D341Med (cell line): ENCODE results near the gene TMEM132D.
"Not testable (repeated sequence)": the region's sequence is repeated elsewhere in the genome, so short reads cannot be mapped to it uniquely, and the experiment has no call there.

Experiments used
- DNase-seq: peaks from one replicate; pipeline ENCODE4 v3.0.0; 2012; ENCODE audit warnings: low spot score

The TMEM132D gene

DNA sequence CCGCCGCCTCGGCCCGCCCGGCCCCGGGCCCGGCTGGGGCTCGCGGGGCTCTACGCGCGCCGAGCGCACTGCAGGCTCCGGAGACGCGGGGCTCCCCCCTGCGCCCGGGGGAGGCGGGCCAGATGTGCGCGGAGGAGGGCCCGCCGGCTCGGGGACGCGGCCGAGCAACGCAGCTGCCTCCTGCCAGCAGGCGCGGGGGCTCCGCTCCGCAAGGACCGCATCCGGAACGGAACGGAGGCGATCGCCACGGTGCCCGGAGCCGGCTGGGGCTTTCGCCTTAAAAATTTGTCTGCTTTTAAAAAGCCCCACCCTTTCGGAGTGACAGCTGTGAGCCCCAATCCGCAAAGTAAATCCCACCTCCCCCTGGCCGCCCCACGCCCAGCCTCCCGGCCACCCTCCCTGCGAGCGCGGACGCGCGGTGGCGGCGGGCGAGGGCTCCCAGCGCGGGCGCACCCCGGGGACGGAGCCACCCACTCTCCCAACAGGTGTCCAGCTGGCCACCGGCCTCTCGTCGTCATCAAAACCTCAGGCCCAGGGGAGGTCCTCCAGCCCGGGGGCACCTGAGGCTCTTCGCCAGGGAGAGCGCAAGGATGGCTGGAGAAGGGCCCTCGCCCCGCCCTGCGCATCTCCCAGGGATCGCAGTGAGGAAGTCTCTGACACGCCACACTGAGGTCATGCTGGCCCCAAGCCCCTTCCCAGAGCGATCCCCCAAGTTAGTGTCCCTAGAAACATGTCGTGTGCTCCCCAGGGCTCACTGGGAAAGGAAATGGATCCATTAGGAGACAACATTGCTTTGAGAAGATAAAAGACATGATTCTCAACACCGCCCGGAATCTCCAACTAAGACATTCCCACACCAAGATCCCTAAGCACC lies at the start of gene TMEM132D:
Gene TMEM132D (minus strand): TSS at position 70 of the 874 bp plus-strand sequence.
- peak; percentile 71 for DNase-seq

DNA sequence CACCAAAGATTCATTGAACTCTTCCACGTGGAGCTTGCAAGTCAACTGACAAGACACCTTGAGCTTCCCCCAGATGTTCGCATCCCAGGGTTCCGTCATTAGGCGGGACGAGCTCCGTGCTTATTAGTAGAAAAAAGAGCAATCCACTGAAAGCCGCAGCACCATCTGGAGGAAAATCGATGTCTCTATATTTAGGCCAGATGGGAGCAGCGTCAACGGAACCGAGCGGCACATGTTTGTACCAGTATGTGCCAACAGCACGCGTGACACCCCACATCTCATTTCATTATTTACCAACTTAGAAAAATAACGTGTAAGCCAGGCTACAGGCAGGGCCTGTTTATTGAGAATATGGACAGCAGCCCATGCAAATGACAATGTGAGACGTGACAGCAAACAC lies 45.8 kb upstream of the TMEM132D start:
- no peak for DNase-seq

GRCh38 chr12:129941618-129942017 lies 37.8 kb upstream of the TMEM132D start:
- DNase-seq: no peak

DNA sequence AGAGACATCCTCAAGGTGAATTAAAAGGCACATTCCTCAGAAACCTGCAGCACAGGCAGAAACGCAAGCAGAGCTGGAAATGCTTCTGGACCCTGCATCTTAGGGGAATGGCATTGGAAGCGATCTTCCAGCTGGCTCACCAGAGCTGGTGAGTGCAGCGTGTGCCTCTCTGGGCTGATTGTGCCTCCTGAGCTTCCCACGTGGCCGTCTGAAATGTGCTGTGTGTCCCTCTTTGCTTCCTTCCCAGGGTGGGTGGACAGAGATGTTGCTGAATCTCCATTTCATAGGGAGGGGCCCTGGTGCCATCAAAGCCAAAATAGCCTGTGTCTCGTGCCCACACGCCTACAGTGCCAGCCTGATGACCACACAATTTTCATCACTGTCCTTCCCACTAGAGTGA lies 34.3 kb upstream of the TMEM132D start:
- no peak for DNase-seq

GRCh38 chr12:129937426-129937825 lies 33.6 kb upstream of the TMEM132D start:
- no peak for DNase-seq

- no peak for DNase-seq
Observed at GRCh38 chr12:129928643-129929042, 24.8 kb upstream of the TMEM132D start.

GRCh38 chr12:129927316-129927900 lies 23.6 kb upstream of the TMEM132D start:
- DNase-seq: no peak

DNA sequence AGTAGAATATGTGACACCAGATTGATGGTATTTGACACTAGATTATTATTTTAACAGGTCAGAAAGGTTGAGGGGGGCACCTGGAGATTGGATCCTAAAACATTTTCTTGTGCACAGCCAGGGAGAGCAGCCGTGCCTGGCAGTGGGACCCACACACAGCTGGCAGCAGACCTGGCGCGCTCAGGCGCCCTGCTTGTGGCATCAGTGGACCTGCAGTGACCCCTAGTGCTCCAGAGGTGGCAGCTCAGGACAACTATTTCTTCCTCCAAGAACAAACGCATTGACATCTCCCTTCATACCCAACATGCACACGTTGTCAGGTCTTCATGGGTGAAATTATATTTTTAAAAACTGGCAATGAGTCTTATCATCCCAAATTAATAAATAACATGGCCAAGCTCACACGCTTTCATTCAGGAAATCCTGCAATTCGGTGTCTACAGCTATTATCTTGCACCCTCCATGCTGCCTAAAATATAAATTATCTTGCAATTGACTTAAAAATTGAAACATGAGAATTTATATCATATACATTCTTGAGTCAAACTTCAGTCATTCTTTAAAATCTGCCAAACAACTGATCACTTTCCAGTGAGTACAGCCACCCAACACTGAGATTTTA lies 7.7 kb upstream of the TMEM132D start:
- DNase-seq: peak; percentile 86

GRCh38 chr12:129909051-129910020 lies 5.5 kb upstream of the TMEM132D start:
- no peak for DNase-seq

DNA sequence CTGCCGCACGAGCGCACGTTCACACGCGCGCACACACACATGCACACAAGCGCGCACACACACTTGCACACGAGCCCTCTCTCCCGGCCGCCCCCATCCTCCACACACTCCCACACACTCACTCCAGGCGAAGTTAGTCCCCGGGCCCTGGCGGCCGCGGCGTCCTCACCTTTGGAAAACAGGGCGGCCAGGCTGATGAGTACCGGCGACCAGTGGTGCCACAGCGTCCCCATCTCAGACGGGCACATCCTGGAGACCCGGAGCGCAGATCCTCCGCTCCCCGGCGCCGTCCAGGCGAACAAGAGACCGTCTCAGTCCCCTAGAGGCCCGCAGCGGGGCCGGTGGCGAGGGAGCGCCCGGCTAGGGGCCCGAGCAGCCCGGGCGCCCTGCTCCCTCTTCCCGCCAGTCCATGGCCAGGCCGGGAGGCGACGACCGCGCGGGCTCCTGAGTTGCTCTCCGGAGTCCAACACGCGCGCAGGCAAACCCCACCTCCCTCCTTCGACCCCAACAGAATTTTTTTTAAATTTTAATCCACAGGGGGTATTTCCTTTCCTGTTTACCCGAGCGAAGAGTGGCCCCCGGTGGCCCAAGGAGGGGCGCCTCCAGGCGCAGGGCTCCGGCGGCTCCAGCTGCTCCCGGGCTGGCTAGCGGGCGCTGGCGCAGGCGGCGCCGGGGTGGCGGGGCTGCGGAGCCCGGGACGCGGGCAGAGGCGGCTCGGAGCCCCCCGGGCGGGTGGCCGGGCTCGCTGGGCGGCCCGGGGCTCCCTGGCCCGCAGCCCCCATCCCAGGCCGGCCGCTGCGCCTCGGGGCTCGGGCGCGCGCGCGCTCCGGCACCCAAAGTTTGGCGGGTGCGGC lies 506 bp downstream of the TMEM132D start:
- peak; percentile 62 for DNase-seq

GRCh38 chr12:129902371-129903091 lies 1.3 kb downstream of the TMEM132D start:
- DNase-seq: no peak

DNA sequence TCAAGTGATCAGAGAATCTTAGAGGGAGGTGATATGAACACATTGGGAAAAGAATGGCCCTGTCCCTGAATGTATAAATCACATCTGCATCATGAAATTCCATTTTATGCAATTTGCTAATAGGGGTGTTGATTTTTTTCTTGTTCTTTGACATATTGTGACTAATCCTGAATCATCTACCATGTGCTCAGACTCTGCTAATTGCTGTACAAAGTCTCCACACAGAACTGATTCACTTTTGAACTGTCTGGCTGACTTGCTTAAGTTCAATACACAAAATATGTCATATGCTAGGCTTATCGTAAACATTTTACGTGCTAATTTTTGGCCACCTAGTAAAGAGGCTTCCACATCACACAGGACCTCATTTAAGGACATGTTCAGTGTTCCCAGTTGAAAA lies 2.6 kb downstream of the TMEM132D start:
- DNase-seq: no peak

- DNase-seq: no peak
Observed at GRCh38 chr12:129900306-129900705, 3.5 kb downstream of the TMEM132D start.

DNA sequence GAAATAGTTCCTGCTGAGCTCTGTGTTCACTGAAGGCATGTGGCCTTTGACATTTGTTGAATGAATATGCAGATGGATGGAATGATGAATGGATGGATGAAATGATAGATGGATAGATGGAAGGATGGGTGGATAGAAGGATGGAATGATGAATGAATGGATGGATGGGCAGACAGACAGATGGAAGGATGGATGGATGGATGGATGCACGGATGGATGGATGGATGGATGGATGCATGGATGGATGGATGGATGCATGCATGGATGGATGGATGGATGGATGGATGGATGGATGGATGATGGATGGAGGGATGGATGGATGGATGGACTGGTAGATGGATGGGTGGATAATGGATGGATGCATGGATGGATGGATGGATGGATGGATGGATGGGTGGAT lies 4.8 kb downstream of the TMEM132D start:
- DNase-seq: not testable (repeated sequence)

DNA sequence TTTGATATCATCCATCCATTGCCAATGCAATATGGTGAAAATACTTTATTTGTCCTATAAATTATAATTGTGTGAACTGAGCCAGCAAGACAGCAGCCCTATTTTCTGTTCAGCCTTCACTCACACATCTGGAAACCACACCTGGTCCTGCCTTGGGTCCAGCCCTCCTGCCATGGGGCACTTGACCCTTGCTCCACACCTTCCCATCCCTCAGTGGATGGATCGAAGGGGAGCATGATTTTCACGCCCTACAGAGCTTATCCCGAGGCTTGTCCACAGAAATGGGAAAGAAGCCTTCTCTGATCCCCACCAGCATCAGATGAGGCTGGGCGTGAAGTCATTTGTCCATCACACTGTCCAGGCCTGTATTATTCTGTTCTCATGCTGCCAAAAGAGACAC lies 10.1 kb downstream of the TMEM132D start:
- DNase-seq: no peak

DNA sequence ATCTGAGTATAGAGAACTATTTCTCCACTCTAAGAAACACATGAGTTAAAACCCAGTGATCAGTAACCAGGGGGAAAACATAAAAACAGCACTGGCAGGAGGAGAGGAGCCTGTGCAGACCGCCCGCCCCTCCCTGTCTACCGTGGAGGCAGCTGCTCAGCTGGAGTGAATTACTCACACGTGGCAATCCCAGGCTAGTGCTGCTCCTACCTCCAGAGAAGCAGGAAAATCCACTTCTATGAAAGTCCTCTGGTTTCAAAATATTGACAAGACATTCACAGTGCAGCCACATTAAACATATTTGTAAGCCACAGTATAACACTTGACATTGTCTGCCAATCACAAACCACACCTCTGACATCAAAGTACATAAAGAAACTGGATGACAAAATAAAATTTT lies 16.7 kb downstream of the TMEM132D start:
- no peak for DNase-seq

- no peak for DNase-seq
Observed at GRCh38 chr12:129886541-129886940, 17.3 kb downstream of the TMEM132D start.

- DNase-seq: no peak
Observed at GRCh38 chr12:129885287-129885686, 18.5 kb downstream of the TMEM132D start.

DNA sequence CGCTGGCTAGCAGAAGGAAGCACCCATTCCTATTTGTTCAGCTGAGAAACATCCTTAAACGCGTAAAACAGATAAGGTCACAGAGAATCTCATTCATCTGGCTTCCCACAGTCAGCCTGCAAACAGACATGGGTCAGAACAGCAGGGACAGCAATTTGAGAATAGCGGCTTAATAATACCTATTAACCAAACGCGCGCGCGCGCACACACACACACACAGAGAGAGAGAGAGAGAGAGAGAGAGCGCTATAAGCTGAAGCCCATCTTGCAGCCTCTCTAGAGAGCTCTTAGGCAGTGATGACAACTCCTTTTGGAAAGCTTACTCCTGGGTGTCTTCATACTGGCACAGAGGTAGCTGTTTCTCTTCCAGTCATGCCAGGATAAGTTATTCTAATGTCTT lies 26.4 kb downstream of the TMEM132D start:
- no peak for DNase-seq

DNA sequence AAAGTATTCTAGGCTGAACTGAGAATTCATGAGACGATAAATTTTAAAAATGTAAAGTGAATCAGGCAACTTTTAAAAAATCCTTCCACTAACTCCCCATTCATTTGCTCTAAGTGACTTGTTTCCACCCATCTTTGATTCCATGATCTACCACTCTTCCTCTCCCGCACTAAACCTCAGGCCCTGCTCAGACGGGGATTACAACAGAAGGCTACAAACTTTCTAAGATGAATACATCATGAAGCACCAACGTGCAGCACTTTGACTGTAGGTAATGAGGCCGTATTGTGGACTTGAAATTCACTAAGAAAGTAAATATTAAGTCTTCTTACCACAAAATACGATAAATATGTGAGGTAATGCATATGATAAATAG lies 30.0 kb downstream of the TMEM132D start:
- DNase-seq: no peak
